IMR-90 (cell line): Measurements from ENCODE around the gene DSCAML1. TPM values are rescaled to one million over a fixed set of nuclear protein-coding genes. Genes with fewer than 3 reads are reported as not detected.

Experiments used
- ATAC-seq: fragments of 200-7000 bp; cut with Tn5 transposase; 2 replicates; pipeline ENCODE4 v1.9.1; 2020; ENCODE audit warnings: low read depth, mild to moderate bottlenecking, moderate library complexity
- BruUV-seq: library from RNA; stranded (reverse); fragments of 400-500 nt; replicated peaks from 2 replicates; lab custom pipeline; 2021; lab: Mats Ljungman, UMichigan
- CTCF ChIA-PET: fragments of 300-600 bp; formaldehyde crosslinking; extraction: SDS; loops from one replicate; lab custom pipeline; 2021; ENCODE audit warnings: antibody characterized with exemption; lab: Yijun Ruan, JAX
- POLR2A ChIA-PET: fragments of 300-600 bp; sonication (Branson Sonifier 250); formaldehyde crosslinking; loops from one replicate; lab custom pipeline; 2022; ENCODE audit warnings: antibody characterized with exemption; ENCODE audit not compliant: unreplicated experiment; lab: Charles Lee
- DNase-seq: peaks from one replicate; pipeline ENCODE4 v3.0.0; 2013
- H2AFZ ChIP-seq: replicated peaks from 2 replicates; pipeline ENCODE3; 2013; ENCODE audit warnings: low read length, mild to moderate bottlenecking; ENCODE audit not compliant: poor library complexity
- H2AK5ac ChIP-seq: 2 replicates; pipeline ENCODE4 v1.6.1; 2013; ENCODE audit warnings: low read depth, low read length, inconsistent platforms
- H2AK9ac ChIP-seq: replicated peaks from 2 replicates; pipeline ENCODE3; 2013; ENCODE audit warnings: mild to moderate bottlenecking, low read depth, low read length, moderate library complexity; ENCODE audit not compliant: poor library complexity
- H2BK120ac ChIP-seq: 2 replicates; pipeline ENCODE4 v1.6.1; 2013; ENCODE audit warnings: low read depth, low read length, inconsistent platforms
- H2BK15ac ChIP-seq: 3 replicates; pipeline ENCODE4 v1.6.1; 2013; ENCODE audit warnings: low read depth, low read length, inconsistent platforms
- H2BK20ac ChIP-seq: 2 replicates; pipeline ENCODE4 v1.6.1; 2013; ENCODE audit warnings: low read depth, mild to moderate bottlenecking, inconsistent platforms, low read length, moderate library complexity
- H2BK5ac ChIP-seq: 2 replicates; pipeline ENCODE4 v1.6.1; 2013; ENCODE audit warnings: mild to moderate bottlenecking, low read depth, low read length, inconsistent platforms; ENCODE audit not compliant: poor library complexity, severe bottlenecking
- H3K14ac ChIP-seq: replicated peaks from 2 replicates; pipeline ENCODE4 v1.6.1; 2013; ENCODE audit warnings: low read depth, low read length, inconsistent platforms
- H3K18ac ChIP-seq: 2 replicates; pipeline ENCODE4 v1.6.1; 2013; ENCODE audit warnings: low read depth, low read length, control low read depth
- H3K23ac ChIP-seq: 2 replicates; pipeline ENCODE4 v1.6.1; 2013; ENCODE audit warnings: low read depth, low read length, inconsistent platforms
- H3K27ac ChIP-seq: 2 replicates; pipeline ENCODE4 v1.5.1; 2013; ENCODE audit warnings: mild to moderate bottlenecking, control low read depth, low read length; ENCODE audit not compliant: insufficient read depth
- H3K27me3 ChIP-seq: 2 replicates; pipeline ENCODE4 v1.6.1; 2013; ENCODE audit warnings: low read length; ENCODE audit not compliant: control insufficient read depth, insufficient read depth
- H3K36me3 ChIP-seq: 2 replicates; pipeline ENCODE4 v1.6.1; 2013; ENCODE audit warnings: low read length, mixed read lengths; ENCODE audit not compliant: control insufficient read depth, insufficient read depth
- H3K4ac ChIP-seq: 2 replicates; pipeline ENCODE4 v1.6.1; 2013; ENCODE audit warnings: low read depth, low read length, inconsistent platforms
- H3K4me1 ChIP-seq: 2 replicates; pipeline ENCODE4 v1.6.1; 2013; ENCODE audit warnings: low read length, mixed read lengths; ENCODE audit not compliant: control insufficient read depth, insufficient read depth
- H3K4me2 ChIP-seq: 2 replicates; pipeline ENCODE4 v1.6.1; 2013; ENCODE audit warnings: low read depth, mild to moderate bottlenecking, control low read depth, low read length, moderate library complexity
- H3K4me3 ChIP-seq: 2 replicates; pipeline ENCODE4 v1.5.1; 2013; ENCODE audit warnings: low read depth, mild to moderate bottlenecking, control low read depth, low read length, moderate library complexity; ENCODE audit not compliant: insufficient read depth
- H3K56ac ChIP-seq: 2 replicates; pipeline ENCODE4 v1.6.1; 2013; ENCODE audit warnings: low read length, inconsistent platforms; ENCODE audit not compliant: insufficient read depth; ENCODE audit errors: extremely low read depth
- H3K79me1 ChIP-seq, 2 experiments: 2 replicates each; pipeline ENCODE4 v1.6.1; 2013; ENCODE audit warnings: low read length in 2 of 2, inconsistent platforms in 1 of 2, low read depth in 1 of 2
- H3K9ac ChIP-seq: 2 replicates; pipeline ENCODE4 v1.6.1; 2013; ENCODE audit warnings: low read depth, low read length, control low read depth
- H3K9me1 ChIP-seq: 2 replicates; pipeline ENCODE4 v1.6.1; 2013; ENCODE audit warnings: low read length, inconsistent platforms; ENCODE audit not compliant: insufficient read depth
- H3K9me3 ChIP-seq: 2 replicates; pipeline ENCODE4 v1.6.1; 2013; ENCODE audit warnings: low read length; ENCODE audit not compliant: control insufficient read depth, insufficient read depth
- H4K20me1 ChIP-seq: 2 replicates; pipeline ENCODE4 v1.6.1; 2013; ENCODE audit warnings: low read length, inconsistent platforms; ENCODE audit not compliant: insufficient read depth
- H4K5ac ChIP-seq: 2 replicates; pipeline ENCODE4 v1.6.1; 2013; ENCODE audit warnings: mild to moderate bottlenecking, low read depth, low read length, control low read depth
- H4K8ac ChIP-seq, 2 experiments: 2 replicates each; pipeline ENCODE4 v1.6.1; 2013; ENCODE audit warnings: low read depth in 2 of 2, low read length in 2 of 2, control low read depth in 1 of 2, inconsistent platforms in 1 of 2
- H4K91ac ChIP-seq: 2 replicates; pipeline ENCODE4 v1.6.1; 2013; ENCODE audit warnings: low read depth, low read length, inconsistent platforms; ENCODE audit not compliant: insufficient read depth
- BHLHE40 ChIP-seq: fragments of 150-350 bp; IDR thresholded peaks from 2 replicates; pipeline ENCODE4 v1.6.1; 2016; ENCODE audit warnings: mild to moderate bottlenecking, low read depth, low read length
- ELK1 ChIP-seq: fragments of 150-350 bp; IDR thresholded peaks from 2 replicates; pipeline ENCODE4 v1.6.1; 2016; ENCODE audit warnings: low read depth, mild to moderate bottlenecking, low read length, moderate library complexity, borderline replicate concordance
- NFE2L2 ChIP-seq: fragments of 150-350 bp; IDR thresholded peaks from 2 replicates; pipeline ENCODE4 v1.6.1; 2016; ENCODE audit warnings: low read depth, mild to moderate bottlenecking, low read length
- POLR2A ChIP-seq: IDR thresholded peaks from 2 replicates; pipeline ENCODE4 v1.6.1; 2012; ENCODE audit warnings: mild to moderate bottlenecking, low read depth, low read length
- WGBS, 2 experiments: methylation state at CpG; one replicate each; pipeline versions ENCODE4 v1.1.5 to v1.1.7; 2013; ENCODE audit warnings: missing lambda C conversion rate in 2 of 2; ENCODE audit not compliant: insufficient read length in 1 of 2; ENCODE audit errors: extremely low coverage in 2 of 2; 5-methylcytosine and 5-hydroxymethylcytosine counted together
- dilution Hi-C: fragments of 300-500 bp; cut with HindIII; formaldehyde crosslinking; loops from one replicate; pipeline ENCODE4 v1.14.3; 2018; ENCODE audit warnings: low sequenced_read_pairs; ENCODE audit not compliant: unreplicated experiment
- in situ Hi-C: fragments of 300-500 bp; cut with MboI; formaldehyde crosslinking; loops from 3 replicates; pipeline ENCODE4 v1.14.3; 2019; ENCODE audit warnings: low sequenced_read_pairs, inconsistent platforms, mixed read lengths
- intact Hi-C: fragments of 100-400 bp; cut with micrococcal nuclease; formaldehyde crosslinking; loops from 2 replicates; pipeline ENCODE4 v1.10.0; 2022
- polyA plus RNA-seq, 3 experiments: library from polyadenylated mRNA; depleted of rRNA; stranded (reverse); fragments of >200 nt; gene quantifications; 2 replicates each; pipeline ENCODE4 v1.2.3, GENCODE V29; 2012; ENCODE audit warnings: low replicate concordance in 1 of 3
- total RNA-seq: library from RNA; depleted of rRNA; stranded (reverse); fragments of >200 nt; gene quantifications from 2 replicates; pipeline ENCODE4 v1.2.3, GENCODE V29; 2012
- TF ChIP-seq, protein P1 (sequence below): conservative IDR thresholded peaks from 2 replicates; pipeline ENCODE4 v1.5.1; 2012; ENCODE audit warnings: mild to moderate bottlenecking, low read depth, low read length, improper control_type of control experiment

DSCAML1 gene
- total and polyA plus RNA-seq, 2 of the 4 experiments (the other 2 are of a cell fraction): not detected

DNA sequence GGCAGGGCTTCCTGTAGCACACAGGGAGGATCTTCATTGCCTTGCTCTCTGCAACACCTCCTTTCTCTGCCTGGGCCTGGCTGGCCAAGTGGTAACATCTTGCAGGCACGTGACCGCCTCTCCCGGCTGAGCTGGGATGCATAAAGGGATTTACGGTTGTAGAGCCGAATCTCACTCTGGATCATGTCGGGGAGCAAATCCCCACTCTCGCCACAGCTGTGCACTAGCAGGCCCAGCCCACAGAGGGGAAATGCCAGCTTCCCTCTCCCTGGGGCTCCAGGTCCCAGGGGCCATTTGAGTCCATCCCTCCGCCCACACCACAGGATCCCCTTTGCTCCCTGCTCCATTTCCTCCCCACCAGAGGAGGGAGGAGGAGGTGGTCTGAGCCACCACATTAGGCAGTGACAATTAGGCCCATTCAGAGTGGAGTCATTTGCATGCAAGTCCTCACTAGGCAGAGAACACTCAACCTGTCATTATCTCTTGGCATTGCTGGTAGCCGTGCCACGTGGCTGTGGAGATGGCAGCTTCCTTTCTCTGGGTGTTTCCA, 196.7 kb downstream of the DSCAML1 start:
- intact Hi-C loops (no loop called here), dilution Hi-C loops (no loop called here), in situ Hi-C loops (no loop called here)
- H3K9me3 ChIP-seq: no peaks in the 10 kb centered on the region
- H3K4me1 ChIP-seq: no peaks in the 10 kb centered on the region
- no peak overlapping the region for H3K9ac ChIP-seq
- no peak overlapping the region for H3K14ac ChIP-seq
- H3K18ac ChIP-seq: no peak overlapping the region
- no peak overlapping the region for H2AK5ac ChIP-seq
- peaks cover 7% of the 10 kb centered on the region; the same call in 1 of the 2 replicates for H3K27me3 ChIP-seq
- DNase-seq (no peak), ATAC-seq (no peak)
- H4K5ac ChIP-seq: no peak overlapping the region
- H4K8ac ChIP-seq: no peak overlapping the region
- H2BK120ac ChIP-seq: no peak overlapping the region
- H3K27ac ChIP-seq: no peak overlapping the region
- no peaks in the 10 kb centered on the region for H3K36me3 ChIP-seq
- ChIA-PET CTCF (no interaction called here), POLR2A (no interaction called here)
- no peak overlapping the region for H3K23ac ChIP-seq
- no peak overlapping the region for H2BK15ac ChIP-seq
- H3K4ac ChIP-seq: no peak overlapping the region
- H2BK5ac ChIP-seq: no peak overlapping the region
- no peak overlapping the region for H3K56ac ChIP-seq
- TF ChIP-seq, protein P1, sequence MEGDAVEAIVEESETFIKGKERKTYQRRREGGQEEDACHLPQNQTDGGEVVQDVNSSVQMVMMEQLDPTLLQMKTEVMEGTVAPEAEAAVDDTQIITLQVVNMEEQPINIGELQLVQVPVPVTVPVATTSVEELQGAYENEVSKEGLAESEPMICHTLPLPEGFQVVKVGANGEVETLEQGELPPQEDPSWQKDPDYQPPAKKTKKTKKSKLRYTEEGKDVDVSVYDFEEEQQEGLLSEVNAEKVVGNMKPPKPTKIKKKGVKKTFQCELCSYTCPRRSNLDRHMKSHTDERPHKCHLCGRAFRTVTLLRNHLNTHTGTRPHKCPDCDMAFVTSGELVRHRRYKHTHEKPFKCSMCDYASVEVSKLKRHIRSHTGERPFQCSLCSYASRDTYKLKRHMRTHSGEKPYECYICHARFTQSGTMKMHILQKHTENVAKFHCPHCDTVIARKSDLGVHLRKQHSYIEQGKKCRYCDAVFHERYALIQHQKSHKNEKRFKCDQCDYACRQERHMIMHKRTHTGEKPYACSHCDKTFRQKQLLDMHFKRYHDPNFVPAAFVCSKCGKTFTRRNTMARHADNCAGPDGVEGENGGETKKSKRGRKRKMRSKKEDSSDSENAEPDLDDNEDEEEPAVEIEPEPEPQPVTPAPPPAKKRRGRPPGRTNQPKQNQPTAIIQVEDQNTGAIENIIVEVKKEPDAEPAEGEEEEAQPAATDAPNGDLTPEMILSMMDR: no peak
- no peak for TF ChIP-seq ELK1
- no peak for TF ChIP-seq BHLHE40
- TF ChIP-seq POLR2A: no peak
- TF ChIP-seq NFE2L2: no peak
- H3K4me2 ChIP-seq: no peak overlapping the region
- no peaks in the 10 kb centered on the region for H3K79me1 ChIP-seq
- no TSS peak for BruUV-seq
- H4K20me1 ChIP-seq: no peaks in the 10 kb centered on the region
- no peaks in the 10 kb centered on the region for H3K9me1 ChIP-seq
- no peak overlapping the region for H3K4me3 ChIP-seq
- no peak overlapping the region for H2AK9ac ChIP-seq
- H4K91ac ChIP-seq: no peak overlapping the region
- peak overlapping the region; percentile 32 for H2AFZ ChIP-seq
- H2BK20ac ChIP-seq: no peak overlapping the region
- no CpG with 5 or more reads among the region's 10 CpGs for WGBS, 2 experiments
